Measurements from ENCODE around the gene CASZ1. TPM values are rescaled to one million over a fixed set of nuclear protein-coding genes. Genes with fewer than 3 reads are reported as not detected.

CASZ1 gene
- total and polyA plus RNA-seq, 9 of the 15 experiments (the other 6 are each of a cell fraction or from before 2014, with no cell fraction given) = 0.01 to 4.0 (median 0.76) TPM; not detected in 1

- in situ Hi-C loops (cut with MboI) (no loop called here), intact Hi-C loops (cut with micrococcal nuclease) (no loop called here)
- CTCF ChIA-PET (ENCODE audit: low intra/inter-chr PET ratio) = interaction anchor here (0.7 kb wide), 1 partner anchor 1441 kb away, joined by 4 read pairs; no protein-coding TSS in a partner anchor
- FAIRE-seq = no peak
- Histone ChIP-seq H3K4me2 (ENCODE audit: insufficient read depth, low read length) (no peak overlapping the region), H2AFZ (ENCODE audit: low read depth, low read length) (no peak overlapping the region), H3K27ac (ENCODE audit: extremely low read depth, low read depth, low read length) (no peak overlapping the region), H3K27me3 (ENCODE audit: control insufficient read depth in 2 of 2, insufficient read depth in 2 of 2, low read length in 2 of 2) (peaks cover 27 to 74% of the 10 kb centered on the region in 2 experiments), H3K4me3 (no peak overlapping the region), H3K36me3 (ENCODE audit: control insufficient read depth, insufficient read depth, low read length) (no peaks in the 10 kb centered on the region), H3K9ac (ENCODE audit: insufficient read depth in 1 of 2, low read depth in 2 of 2, low read length in 2 of 2) (no peak overlapping the region), H3K4me1 (replicated peaks in 1 of 2; ENCODE audit: control insufficient read depth in 2 of 2, insufficient read depth in 2 of 2, low read length in 2 of 2) (peaks cover 0 to 11% of the 10 kb centered on the region in 2 experiments; a peak in 3 of 5 replicates), H3K9me3 (replicated peaks; ENCODE audit: control insufficient read depth, insufficient read depth, low read depth, low read length) (no peaks in the 10 kb centered on the region), H3K79me2 (ENCODE audit: control insufficient read depth, insufficient read depth, low read length) (no peaks in the 10 kb centered on the region), H4K20me1 (replicated peaks; ENCODE audit: control insufficient read depth, insufficient read depth, low read length) (peaks cover 31% of the 10 kb centered on the region), H3K9me1 (ENCODE audit: control insufficient read depth, insufficient read depth, low read length) (no peaks in the 10 kb centered on the region)
- WGBS (ENCODE audit: insufficient coverage, low coverage, missing lambda C conversion rate) = 5% methylated on average over 9 of the region's 9 CpGs
- no peak for ATAC-seq
- no TSS peak for BruUV-seq (replicated peaks)
- DNase-seq (ENCODE audit: extremely low read depth in 1 of 4, low spot score in 3 of 4) = no peak
- POLR2A ChIA-PET = interaction anchor here (0.6 to 0.7 kb wide), 3 partner anchors 9 to 647 kb away, joined by 3 to 4 read pairs (median 3); no protein-coding TSS in a partner anchor
- TF ChIP-seq, protein P1, sequence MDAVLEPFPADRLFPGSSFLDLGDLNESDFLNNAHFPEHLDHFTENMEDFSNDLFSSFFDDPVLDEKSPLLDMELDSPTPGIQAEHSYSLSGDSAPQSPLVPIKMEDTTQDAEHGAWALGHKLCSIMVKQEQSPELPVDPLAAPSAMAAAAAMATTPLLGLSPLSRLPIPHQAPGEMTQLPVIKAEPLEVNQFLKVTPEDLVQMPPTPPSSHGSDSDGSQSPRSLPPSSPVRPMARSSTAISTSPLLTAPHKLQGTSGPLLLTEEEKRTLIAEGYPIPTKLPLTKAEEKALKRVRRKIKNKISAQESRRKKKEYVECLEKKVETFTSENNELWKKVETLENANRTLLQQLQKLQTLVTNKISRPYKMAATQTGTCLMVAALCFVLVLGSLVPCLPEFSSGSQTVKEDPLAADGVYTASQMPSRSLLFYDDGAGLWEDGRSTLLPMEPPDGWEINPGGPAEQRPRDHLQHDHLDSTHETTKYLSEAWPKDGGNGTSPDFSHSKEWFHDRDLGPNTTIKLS (IDR thresholded peaks at IDR 0.05; ENCODE audit: borderline replicate concordance, low read depth) = no peak
- TF ChIP-seq SRF (CRISPR knock-in tag; IDR thresholded peaks at IDR 0.05) (no peak), KLF10 (CRISPR knock-in tag; IDR thresholded peaks at IDR 0.05) (no peak), ARNT (IDR thresholded peaks at IDR 0.05) (no peak), HIVEP1 (CRISPR knock-in tag; IDR thresholded peaks at IDR 0.05) (no peak), PHB (CRISPR knock-in tag; IDR thresholded peaks at IDR 0.05) (no peak), ZNF311 (CRISPR knock-in tag; IDR thresholded peaks at IDR 0.05) (no peak), GTF2E2 (tag; IDR thresholded peaks at IDR 0.05) (no peak), FOXP1 (CRISPR knock-in tag; IDR thresholded peaks at IDR 0.05) (no peak), VEZF1 (CRISPR knock-in tag; IDR thresholded peaks at IDR 0.05) (no peak), HSF4 (CRISPR knock-in tag; IDR thresholded peaks at IDR 0.05; ENCODE audit: borderline replicate concordance) (no peak), CTCF (IDR thresholded peaks at IDR 0.05 in 2 of 3, conservative IDR thresholded peaks at IDR 0.05 in 1 of 3; ENCODE audit: insufficient read depth in 2 of 3, low read depth in 1 of 3, low read length in 3 of 3) (no peak), RBM25 (IDR thresholded peaks at IDR 0.05; ENCODE audit: low read depth, low read length, severe bottlenecking) (no peak)
- TF ChIP-seq, protein P2, sequence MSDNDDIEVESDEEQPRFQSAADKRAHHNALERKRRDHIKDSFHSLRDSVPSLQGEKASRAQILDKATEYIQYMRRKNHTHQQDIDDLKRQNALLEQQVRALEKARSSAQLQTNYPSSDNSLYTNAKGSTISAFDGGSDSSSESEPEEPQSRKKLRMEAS (CRISPR knock-in tag; IDR thresholded peaks at IDR 0.05) = no peak
Observed at GRCh38 chr1:10833630-10834557, 37.4 kb upstream of the CASZ1 start.
